Choroid plexus epithelial cell (primary cell): ENCODE results near the gene CRADD.
"Not testable (repeated sequence)": the region's sequence is repeated elsewhere in the genome, so short reads cannot be mapped to it uniquely, and the experiment has no call there.

ENCODE experiments used
- DNase-seq: peaks from one replicate; pipeline ENCODE4 v3.0.0-alpha.2; 2010; ENCODE audit warnings: low read depth
- H3K4me3 ChIP-seq: 2 replicates; pipeline ENCODE4 v1.5.1; 2011; ENCODE audit warnings: low read depth, mild to moderate bottlenecking, control low read depth, low read length, moderate library complexity
- TF ChIP-seq, protein P1 (sequence below): conservative IDR thresholded peaks from 2 replicates; pipeline ENCODE4 v1.5.1; 2011; ENCODE audit warnings: low read depth, mild to moderate bottlenecking, control low read depth, inconsistent platforms, low read length, moderate library complexity

CRADD gene

DNA sequence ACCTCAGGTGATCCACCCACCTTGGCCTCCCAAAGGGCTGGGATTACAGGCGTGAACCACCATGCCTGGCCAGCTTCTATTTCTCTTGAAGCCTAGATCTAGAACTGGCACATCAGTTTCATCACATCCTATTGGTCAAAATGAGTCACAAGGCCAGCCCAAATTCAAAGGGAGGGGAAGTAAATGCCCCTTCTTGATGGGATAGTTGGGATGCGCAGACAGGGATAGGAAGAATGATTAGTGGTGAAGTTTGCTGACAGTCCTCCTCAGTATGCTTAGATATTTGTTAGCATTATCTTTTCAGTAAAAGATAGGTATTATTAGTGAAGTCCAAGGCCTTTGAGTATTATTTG lies 33.4 kb downstream of the CRADD start:
- H3K4me3 ChIP-seq: no peak overlapping the region
- TF ChIP-seq, protein P1, sequence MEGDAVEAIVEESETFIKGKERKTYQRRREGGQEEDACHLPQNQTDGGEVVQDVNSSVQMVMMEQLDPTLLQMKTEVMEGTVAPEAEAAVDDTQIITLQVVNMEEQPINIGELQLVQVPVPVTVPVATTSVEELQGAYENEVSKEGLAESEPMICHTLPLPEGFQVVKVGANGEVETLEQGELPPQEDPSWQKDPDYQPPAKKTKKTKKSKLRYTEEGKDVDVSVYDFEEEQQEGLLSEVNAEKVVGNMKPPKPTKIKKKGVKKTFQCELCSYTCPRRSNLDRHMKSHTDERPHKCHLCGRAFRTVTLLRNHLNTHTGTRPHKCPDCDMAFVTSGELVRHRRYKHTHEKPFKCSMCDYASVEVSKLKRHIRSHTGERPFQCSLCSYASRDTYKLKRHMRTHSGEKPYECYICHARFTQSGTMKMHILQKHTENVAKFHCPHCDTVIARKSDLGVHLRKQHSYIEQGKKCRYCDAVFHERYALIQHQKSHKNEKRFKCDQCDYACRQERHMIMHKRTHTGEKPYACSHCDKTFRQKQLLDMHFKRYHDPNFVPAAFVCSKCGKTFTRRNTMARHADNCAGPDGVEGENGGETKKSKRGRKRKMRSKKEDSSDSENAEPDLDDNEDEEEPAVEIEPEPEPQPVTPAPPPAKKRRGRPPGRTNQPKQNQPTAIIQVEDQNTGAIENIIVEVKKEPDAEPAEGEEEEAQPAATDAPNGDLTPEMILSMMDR: no peak

DNA sequence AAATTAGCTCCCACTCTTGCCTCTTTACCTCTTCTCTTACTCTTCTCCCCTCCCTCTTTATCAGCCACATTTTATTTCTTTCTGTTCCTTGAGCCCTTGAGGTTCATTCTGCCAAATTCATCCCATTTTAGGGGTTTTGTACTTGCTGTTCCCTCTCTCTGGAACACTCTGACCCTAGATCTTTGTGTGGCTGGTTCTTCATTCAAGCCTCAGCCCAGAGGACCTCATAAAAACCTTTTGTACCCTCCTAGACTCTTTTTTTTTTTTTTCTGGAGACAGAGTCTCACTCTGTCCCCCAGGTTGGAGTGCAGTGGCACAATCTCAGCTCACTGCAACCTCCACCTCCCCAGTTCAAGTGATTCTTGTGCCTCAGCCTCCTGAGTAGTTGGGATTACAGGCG lies 34.3 kb downstream of the CRADD start:
- H3K4me3 ChIP-seq, DNase-seq: not testable (repeated sequence)

More for the DNA sequence above, 33.4 kb downstream of the CRADD start:
- DNase-seq: no peak

DNA sequence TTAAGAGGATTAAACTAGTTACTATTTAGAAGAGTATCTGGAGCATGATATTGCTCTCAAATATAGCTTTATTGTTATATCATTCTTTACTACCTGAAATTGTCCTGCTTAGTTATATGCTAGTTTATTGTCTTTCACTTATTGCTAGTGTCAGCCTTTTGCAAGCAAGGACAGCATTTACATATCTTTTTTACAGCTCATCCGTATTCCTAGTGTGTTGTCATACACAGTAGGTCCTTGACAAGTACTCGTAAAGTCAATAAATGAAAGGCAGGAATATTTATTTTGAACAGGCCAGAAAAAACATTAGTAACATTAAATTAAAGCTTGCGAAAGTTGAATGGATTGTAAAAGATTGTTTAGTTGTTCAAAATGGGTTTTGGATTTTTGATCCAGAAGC lies 35.0 kb downstream of the CRADD start:
- no peak for DNase-seq
- H3K4me3 ChIP-seq: no peak overlapping the region
- TF ChIP-seq, protein P1: no peak

- no peak overlapping the region for H3K4me3 ChIP-seq
- TF ChIP-seq, protein P1: no peak
- no peak for DNase-seq
These were observed 35.9 kb downstream of the CRADD start for GRCh38 chr12:93713060-93713459.

- no peak overlapping the region for H3K4me3 ChIP-seq
- DNase-seq: no peak
- TF ChIP-seq, protein P1: no peak
These were observed 36.6 kb downstream of the CRADD start for GRCh38 chr12:93713800-93714199.

DNA sequence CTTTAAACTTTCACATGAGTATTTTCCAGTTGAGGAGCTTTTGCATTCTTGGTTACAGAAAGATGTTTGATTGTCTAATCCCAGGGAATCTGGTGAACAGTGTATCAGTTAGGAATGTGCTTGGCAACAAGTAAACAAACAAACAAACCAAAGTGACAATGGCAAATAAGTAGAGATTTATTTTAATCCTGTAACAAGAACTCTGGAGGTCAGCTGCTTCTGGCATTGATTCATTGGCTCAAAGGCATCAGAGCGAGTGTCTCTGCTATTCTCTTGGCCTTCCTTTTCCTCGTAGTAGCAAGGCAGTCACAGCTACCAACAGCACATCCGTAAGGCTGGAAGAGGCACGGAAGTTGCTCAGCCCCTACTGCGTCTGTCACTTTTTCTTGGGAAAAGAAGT lies 37.2 kb downstream of the CRADD start:
- TF ChIP-seq, protein P1: no peak
- no peak for DNase-seq

DNA sequence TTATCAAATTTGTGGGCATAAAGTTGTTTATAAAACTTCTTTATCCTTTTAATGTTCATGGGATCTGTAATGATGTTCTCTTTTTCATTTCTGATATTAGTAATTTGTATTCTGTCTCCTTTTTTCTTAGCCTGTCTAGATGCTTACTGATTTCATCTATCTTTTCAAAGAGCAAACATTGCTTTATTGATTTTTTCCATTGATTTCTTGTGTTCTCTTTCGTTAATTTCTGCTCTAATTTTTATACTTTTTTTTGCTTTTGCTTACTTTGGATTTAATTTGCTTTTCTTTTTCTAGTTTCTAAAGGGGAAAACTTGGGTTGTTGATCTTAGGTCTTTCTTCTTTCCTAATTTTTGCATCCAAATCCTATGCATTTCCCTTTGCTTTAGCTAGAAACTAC lies 42.5 kb downstream of the CRADD start:
- H3K4me3 ChIP-seq: no peak overlapping the region
- no peak for DNase-seq
- TF ChIP-seq, protein P1: no peak

More for the DNA sequence above, 37.2 kb downstream of the CRADD start:
- H3K4me3 ChIP-seq: no peak overlapping the region

GRCh38 chr12:93720559-93720958 lies 43.4 kb downstream of the CRADD start:
- no peak overlapping the region for H3K4me3 ChIP-seq
- TF ChIP-seq, protein P1: no peak
- DNase-seq: no peak
